ENCODE data around the gene CACYBP. TPM values are rescaled to one million over a fixed set of nuclear protein-coding genes. Genes with fewer than 3 reads are reported as not detected.

The CACYBP gene
- total RNA-seq, 1 experiment from 2014 or later, result 194 TPM

DNA sequence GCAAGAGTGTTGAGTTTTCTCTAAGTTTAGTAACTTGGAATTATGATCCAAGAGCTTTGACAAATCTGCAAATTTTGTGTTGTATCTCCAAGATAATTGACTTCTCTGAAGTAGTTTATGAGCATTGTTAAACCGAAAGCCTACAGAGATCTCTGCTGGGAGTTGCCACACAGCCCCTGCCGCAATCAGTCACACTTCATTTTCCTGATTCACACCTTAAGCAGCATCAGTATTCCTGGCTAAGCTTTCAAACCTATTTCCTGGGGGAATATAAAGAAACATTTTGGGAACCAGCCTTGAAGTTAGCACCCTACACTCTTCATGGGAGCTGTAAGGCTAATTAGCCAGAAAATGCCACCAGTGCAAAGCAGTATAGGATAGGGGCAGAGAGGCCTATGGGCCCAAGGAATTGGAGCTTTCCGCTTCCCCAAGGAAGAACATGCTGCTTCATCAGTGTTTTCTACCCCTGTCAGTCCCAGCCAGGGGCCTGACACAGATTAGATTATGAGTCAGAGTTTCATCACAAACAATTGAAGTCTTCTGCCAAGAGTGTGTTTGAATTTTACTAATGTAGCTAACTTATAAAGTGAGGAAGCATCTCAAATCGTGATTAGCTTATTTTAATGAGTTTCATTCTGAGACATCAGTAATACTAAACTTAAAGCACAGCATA, 23.2 kb upstream of the CACYBP start (continued):
- no peak for TF ChIP-seq YY1 (IDR thresholded peaks at IDR 0.05; ENCODE audit: extremely low read depth, insufficient replicate concordance, low read depth, low read length)

DNA sequence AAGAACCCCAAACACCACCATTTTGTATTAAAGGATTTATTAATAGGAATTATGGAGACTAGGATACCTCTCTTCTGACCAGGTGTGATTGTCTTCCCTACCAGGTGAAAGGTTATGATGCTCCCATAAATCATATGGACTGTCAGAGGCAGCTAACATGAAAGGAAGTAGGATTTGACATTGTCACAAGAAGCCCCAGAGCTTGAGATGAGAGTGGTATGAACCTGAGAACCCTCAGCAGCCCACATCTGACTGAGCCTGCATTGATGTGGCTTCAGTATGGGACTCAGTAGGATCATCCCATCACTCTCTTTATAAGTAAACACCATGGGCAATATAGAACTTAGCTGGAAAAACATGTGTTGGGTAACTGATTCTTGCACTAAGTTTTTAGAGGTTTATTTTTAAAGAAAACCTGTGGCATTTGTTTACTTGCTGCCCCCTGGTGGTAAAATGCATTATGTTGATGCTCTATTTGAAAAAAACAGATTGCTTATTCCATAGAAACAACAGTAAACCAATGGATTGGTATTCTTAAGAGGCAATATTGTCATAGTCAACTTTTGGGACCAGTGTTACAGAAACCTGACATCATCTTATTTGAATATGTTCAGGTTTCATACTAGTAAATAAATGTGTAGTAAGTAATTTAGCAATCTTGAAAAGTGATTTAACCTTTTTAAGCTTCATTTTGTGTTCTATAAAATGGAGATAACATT, 16.6 kb upstream of the CACYBP start:
- Histone ChIP-seq H3K9me3 (ENCODE audit: control insufficient read depth in 1 of 2, insufficient read depth in 1 of 2, low read depth in 1 of 2, low read length in 2 of 2) (peaks cover 0 to 5% of the 10 kb centered on the region in 2 experiments; a peak in 1 of 4 replicates), H3K9me2 (ENCODE audit: insufficient read depth) (no peaks in the 10 kb centered on the region), H3K4me3 (replicated peaks in 1 of 2; ENCODE audit: low read depth in 1 of 2, low read length in 2 of 2) (no peak overlapping the region), H3K4me2 (ENCODE audit: low read length) (no peak overlapping the region), H4K20me1 (ENCODE audit: insufficient read depth) (no peaks in the 10 kb centered on the region), H2AFZ (ENCODE audit: low read depth, low read length, poor library complexity, severe bottlenecking) (no peak overlapping the region), H3K27me3 (ENCODE audit: insufficient read depth, low read length) (no peaks in the 10 kb centered on the region), H3K9ac (ENCODE audit: low read length) (no peak overlapping the region), H3K79me2 (ENCODE audit: insufficient read depth, low read length) (no peaks in the 10 kb centered on the region), H3K4me1 (ENCODE audit: control insufficient read depth in 1 of 2, insufficient read depth in 2 of 2, low read length in 2 of 2) (no peaks in the 10 kb centered on the region), H3K36me3 (ENCODE audit: control insufficient read depth in 1 of 2, insufficient read depth in 2 of 2, low read length in 2 of 2) (no peaks in the 10 kb centered on the region), H3K27ac (ENCODE audit: low read depth, low read length) (no peak overlapping the region)
- no TSS peak for BruUV-seq (replicated peaks)
- ATAC-seq (no peak), DNase-seq (ENCODE audit: low read depth, low spot score) (peak; percentile 36)
- ChIA-PET RAD21 (ENCODE audit: low non-redundant PET in 1 of 2, low total read pairs in 2 of 2, uncharacterized antibody in 2 of 2, unreplicated experiment in 2 of 2) (interaction anchor here in 1 of 2 experiments (0.5 kb wide), 1 partner anchor 212 kb away, joined by 4 read pairs; no protein-coding TSS in a partner anchor), POLR2A (no interaction called here), CTCF (interaction anchor here (0.7 to 0.9 kb wide), 2 partner anchors 13 to 721 kb away, joined by 3 to 4 read pairs; no protein-coding TSS in a partner anchor)
- TF ChIP-seq REST (IDR thresholded peaks at IDR 0.05; ENCODE audit: low read depth), result no peak
- no peak for TF ChIP-seq CEBPB (IDR thresholded peaks at IDR 0.05; ENCODE audit: low read depth)
- peak; percentile 49 to 79 (median 59); a peak in 5 of 6 replicates for TF ChIP-seq CTCF (IDR thresholded peaks at IDR 0.05 in 2 of 3, conservative IDR thresholded peaks at IDR 0.05 in 1 of 3; ENCODE audit: borderline replicate concordance in 1 of 3, insufficient read depth in 1 of 3, low read depth in 2 of 3, low read length in 2 of 3)
- TF ChIP-seq YY1 (IDR thresholded peaks at IDR 0.05; ENCODE audit: extremely low read depth, insufficient replicate concordance, low read depth, low read length), result no peak
- peak; percentile 65 for TF ChIP-seq RAD21 (IDR thresholded peaks at IDR 0.05; ENCODE audit: low read depth)
- TF ChIP-seq, protein P1, sequence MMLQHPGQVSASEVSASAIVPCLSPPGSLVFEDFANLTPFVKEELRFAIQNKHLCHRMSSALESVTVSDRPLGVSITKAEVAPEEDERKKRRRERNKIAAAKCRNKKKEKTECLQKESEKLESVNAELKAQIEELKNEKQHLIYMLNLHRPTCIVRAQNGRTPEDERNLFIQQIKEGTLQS (IDR thresholded peaks at IDR 0.05), result no peak
- TF ChIP-seq POLR2AphosphoS5 (IDR thresholded peaks at IDR 0.05; ENCODE audit: low read depth, low read length), result no peak
- intact Hi-C loops (cut with micrococcal nuclease), result loop anchor here (1.0 kb wide), 1 partner anchor 213 kb away; no protein-coding TSS in a partner anchor
